SK-MEL-5 (cell line): ENCODE results near the gene NLRC3. TPM values are rescaled to one million over a fixed set of nuclear protein-coding genes. Genes with fewer than 3 reads are reported as not detected.

Source experiments
- DNase-seq: peaks from one replicate; pipeline ENCODE4 v3.0.0-alpha.2; 2016; ENCODE audit warnings: low read depth, low spot score
- in situ Hi-C: cut with HindIII; loops from 2 replicates; pipeline ENCODE4 v1.10.0; 2016; ENCODE audit warnings: low sequenced_read_pairs, high pct_unique_total_duplicates, low pct_unique_long_range_greater_than_20kb
- total RNA-seq: library from RNA; depleted of rRNA; stranded (reverse); fragments of >200 nt; shearing (Covaris generic); gene quantifications from 2 replicates; pipeline ENCODE4 v1.2.3, GENCODE V29; 2014

Gene NLRC3
- total RNA-seq, 1 experiment from 2014 or later: not detected

GRCh38 chr16:3599922-3600321 lies 22.7 kb upstream of the NLRC3 start:
- in situ Hi-C loops: no loop called here
- no peak for DNase-seq

DNA sequence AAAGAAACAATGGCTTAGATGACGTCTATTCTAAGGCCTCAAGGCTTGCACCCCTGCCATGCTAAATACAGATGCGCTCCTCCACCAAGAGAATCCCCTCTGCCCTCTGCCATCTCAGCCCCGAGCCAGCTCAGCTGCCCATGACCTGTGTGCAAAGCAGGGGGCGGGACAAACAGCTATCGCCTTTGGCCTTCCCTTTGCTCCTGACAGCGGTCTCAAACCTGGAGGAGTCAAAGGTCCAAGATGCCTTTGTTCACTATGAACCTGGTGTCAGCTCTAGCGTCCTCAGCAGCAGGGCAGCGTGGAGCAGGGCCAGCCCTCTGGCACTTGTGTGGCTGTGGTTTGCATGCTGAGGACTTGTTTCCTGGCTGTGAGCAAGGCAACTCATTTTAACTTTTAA lies 21.9 kb upstream of the NLRC3 start:
- in situ Hi-C loops: no loop called here
- no peak for DNase-seq

GRCh38 chr16:3598236-3598635 lies 21.0 kb upstream of the NLRC3 start:
- in situ Hi-C loops: no loop called here
- DNase-seq: no peak

DNA sequence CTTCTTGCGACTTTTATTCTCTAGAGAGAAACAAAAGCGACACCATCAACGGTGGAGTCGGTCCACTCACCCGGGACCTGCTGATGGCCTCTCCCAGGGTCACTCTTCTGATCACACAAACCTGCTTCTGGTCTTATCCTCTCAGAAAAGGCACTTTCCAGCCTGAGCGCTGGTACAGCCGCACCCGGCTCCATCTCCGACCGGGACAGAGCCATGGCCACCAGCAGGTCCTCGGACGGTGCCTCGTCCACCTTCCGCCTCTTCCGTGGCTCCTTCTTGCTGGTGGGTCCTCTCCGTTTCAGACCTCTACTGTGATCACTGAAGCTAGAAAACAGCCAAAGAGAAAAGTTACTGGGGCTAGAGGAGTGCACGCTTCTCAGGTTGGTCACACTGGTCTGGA lies 20.5 kb upstream of the NLRC3 start:
- in situ Hi-C loops: no loop called here
- DNase-seq: no peak

- in situ Hi-C loops: no loop called here
- no peak for DNase-seq
These were observed 20.0 kb upstream of the NLRC3 start for GRCh38 chr16:3597226-3597625.

DNA sequence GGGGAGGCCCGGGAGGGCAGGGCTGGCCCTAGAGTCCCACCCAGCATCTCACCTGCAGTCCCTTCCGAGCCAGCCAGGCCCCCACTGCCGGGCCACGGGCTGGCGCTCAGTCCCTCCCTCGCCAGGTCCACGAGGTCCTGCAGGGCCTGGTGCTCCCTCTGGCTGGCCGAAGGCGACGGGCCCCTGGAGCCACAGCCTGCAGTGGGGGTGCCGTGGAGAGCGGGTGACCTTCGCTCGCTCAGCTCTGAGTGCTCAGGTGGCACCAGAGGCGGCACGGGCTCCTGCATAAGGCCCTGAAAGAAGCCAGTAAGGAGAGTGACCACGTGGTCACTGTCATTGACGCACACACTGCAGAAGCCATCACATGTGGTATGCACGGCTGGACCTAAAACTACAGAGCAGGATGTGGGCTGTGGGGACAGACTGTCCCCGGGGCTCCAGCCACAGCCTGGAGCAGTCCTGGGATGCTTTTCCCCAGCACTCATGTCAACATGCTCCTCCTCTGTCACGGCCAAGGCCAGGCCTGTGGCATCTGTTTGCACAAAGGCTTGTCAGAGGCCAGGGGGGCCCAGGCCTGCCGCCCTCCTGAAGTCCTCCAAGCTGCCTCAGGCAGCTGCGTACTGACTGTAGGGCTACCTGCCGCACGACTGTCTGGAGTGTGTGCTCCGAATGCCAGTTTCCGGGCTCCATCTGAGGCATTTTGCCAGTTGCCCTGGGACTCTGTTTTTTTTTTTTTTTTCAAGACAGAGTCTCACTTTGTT lies 19.1 kb upstream of the NLRC3 start:
- DNase-seq: no peak
- in situ Hi-C loops: no loop called here

DNA sequence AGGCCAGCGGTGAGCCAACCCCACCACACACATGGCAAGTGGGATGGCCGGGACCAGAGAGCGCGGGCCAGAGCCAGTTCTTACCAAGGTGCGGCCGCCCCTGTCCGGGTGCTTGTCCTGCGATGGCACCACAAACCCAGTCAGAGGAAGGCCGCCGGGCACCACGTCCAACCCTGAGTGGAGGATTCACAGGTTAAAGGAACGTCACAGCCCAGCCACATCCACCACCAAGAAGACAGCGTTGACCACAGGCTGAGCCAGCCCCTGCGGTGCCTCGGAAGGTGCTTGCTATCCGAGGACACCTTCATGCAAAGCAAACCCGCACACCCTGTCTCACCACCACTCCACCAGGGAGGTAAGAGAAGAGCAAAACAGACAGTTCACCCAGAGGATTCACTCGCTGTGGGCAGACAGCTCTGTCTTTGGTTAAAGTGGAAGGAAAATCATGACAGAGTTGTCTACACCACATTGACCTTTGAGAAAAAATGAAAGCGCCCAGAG lies 18.4 kb upstream of the NLRC3 start:
- in situ Hi-C loops: no loop called here
- DNase-seq: no peak

- in situ Hi-C loops: no loop called here
- DNase-seq: no peak
These were observed 17.9 kb upstream of the NLRC3 start for GRCh38 chr16:3595110-3595486.

- in situ Hi-C loops: no loop called here
- no peak for DNase-seq
These were observed 17.3 kb upstream of the NLRC3 start for GRCh38 chr16:3594316-3595109.

DNA sequence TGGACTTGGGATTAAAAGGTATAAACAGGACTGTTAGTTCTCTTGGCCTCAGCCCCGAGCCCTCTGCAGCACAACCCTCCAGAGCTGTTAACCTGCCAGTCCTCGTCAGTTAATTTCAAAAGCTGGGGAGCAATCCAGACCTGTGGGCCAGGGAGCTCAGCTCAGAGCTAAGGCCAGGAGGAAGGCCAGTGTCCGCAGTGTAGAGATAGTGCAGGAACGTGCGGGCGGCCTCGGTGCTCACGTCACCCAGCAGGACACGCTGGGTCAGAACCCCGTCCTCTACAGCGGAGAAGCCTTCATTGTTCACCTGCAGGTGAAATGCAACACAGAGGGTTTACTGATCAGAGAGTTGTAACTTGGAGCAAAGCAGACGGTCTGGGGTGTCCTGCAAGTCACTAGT lies 15.4 kb upstream of the NLRC3 start:
- in situ Hi-C loops: no loop called here
- no peak for DNase-seq

GRCh38 chr16:3591991-3592390 lies 14.8 kb upstream of the NLRC3 start:
- no peak for DNase-seq
- in situ Hi-C loops: no loop called here

DNA sequence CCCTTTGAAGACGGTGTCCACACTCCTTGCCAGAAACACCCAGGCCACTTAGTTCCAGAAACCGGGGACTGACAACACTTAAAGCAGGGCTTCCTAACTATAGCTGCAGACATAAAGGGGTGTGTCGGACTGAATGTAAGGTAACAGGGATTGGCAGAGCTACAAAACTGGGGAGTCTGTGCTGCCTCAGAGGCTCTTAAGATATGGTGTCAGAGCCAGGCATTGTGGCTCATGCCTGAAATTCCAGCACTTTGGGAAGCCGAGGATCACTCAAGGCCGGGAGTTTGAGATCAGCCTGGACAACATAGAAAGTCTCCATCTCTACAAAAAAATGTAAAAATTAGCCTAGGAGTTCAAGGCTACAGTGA lies 14.2 kb upstream of the NLRC3 start:
- in situ Hi-C loops: no loop called here

GRCh38 chr16:3590736-3591435 lies 13.7 kb upstream of the NLRC3 start:
- no peak for DNase-seq
- in situ Hi-C loops: no loop called here

More for the DNA sequence above, 14.2 kb upstream of the NLRC3 start:
- DNase-seq: no peak

DNA sequence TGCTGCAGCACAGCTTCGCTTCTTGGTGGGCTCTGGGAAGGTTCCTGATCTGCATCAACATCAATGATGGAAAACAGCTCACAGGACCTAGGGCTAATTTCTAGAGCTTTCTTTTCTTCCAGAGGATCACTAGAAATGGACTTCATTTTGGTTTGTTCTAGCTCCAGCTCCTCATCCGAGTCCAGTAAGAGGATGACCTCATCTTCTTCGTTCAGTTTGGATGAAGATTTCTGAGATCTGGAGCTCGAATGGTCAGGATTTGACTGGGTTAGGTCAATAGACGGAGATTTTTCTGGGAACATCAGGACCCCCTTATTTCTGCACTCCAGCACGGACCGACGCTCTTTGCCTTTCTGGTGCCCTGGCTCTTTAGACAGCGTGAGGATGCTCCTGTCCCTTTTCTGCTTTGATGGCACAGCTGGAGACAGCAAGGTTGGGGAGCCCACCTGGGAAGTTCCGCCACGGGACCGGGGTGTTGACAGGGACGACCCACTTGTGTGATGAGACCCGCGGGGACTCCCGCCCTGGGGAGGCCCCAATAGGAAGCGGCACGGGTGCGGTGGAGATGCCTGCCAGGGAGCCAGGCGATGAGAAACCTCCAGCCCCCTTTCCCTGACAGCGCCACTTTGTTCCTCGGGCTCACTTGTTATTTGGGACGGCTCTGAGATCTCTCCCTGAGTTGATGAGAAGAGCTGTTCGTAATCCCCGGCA lies 12.9 kb upstream of the NLRC3 start:
- in situ Hi-C loops: no loop called here
- DNase-seq: no peak

DNA sequence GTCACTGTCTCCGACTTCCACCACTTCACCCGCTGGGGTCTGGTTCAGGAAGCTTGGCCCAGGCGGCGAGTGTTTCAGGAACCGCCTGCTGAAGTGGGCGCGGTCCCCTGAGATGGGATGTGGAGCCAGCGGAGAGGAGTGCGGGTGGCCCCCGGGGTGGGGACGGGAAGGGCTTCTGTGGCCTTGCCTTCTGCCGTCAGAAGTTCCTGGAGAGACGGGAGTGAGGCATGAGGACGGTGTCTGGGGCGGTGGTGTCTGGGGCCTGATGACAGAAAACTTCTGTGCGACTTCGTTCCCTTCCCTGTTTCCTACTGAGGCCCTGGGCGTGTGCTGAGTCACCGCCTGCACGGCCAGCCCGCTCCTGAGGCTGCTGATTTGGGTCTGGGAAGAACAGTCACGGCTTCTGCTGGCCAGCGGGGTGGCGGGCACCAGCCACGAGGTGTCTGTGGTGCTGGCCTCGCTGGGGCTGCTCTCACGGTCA lies 12.3 kb upstream of the NLRC3 start:
- DNase-seq: no peak
- in situ Hi-C loops: no loop called here

- DNase-seq: no peak
- in situ Hi-C loops: no loop called here
These were observed 11.8 kb upstream of the NLRC3 start for GRCh38 chr16:3589001-3589400.

GRCh38 chr16:3587547-3588110 lies 10.4 kb upstream of the NLRC3 start:
- DNase-seq: no peak
- in situ Hi-C loops: no loop called here
